Left ventricle myocardium superior (tissue), 1 donor: Measurements from ENCODE around the gene BRPF3. TPM values are rescaled to one million over a fixed set of nuclear protein-coding genes. Genes with fewer than 3 reads are reported as not detected.

Source experiments
- total RNA-seq: library from RNA; stranded (reverse); fragmentation: NEBNext Ultra II Directional; extraction: Animal tissue kit (Norgen Biotek cat#: 25700); gene quantifications from one replicate; pipeline ENCODE4 v1.2.1, GENCODE V29; 2021
- donor health status: DM: no; HTN: yes; CAD: no; lungs with severe emphysema.

The BRPF3 gene
- total RNA-seq, 1 donor from 2014 or later = 23.5 TPM

Other genes with a start within 250 kb of the BRPF3 start
- gene SLC26A8, start 172.1 kb upstream of the BRPF3 start, total RNA-seq = not detected
- gene MAPK14, start 168.9 kb upstream of the BRPF3 start, total RNA-seq = 27.3 TPM
- gene MAPK13, start 66.2 kb upstream of the BRPF3 start, total RNA-seq = 0.87 TPM
- gene PNPLA1, start 73.3 kb downstream of the BRPF3 start, total RNA-seq = not detected
- gene BNIP5, start 140.1 kb downstream of the BRPF3 start, total RNA-seq = not detected
- 0.15 TPM for gene ETV7, start 190.9 kb downstream of the BRPF3 start, total RNA-seq
- gene PXT1, start 246.1 kb downstream of the BRPF3 start, total RNA-seq = 0.15 TPM
- 21.9 TPM for gene KCTD20, start 246.3 kb downstream of the BRPF3 start, total RNA-seq